Endothelial cell (in vitro differentiated cells): ENCODE measurements around the gene ADORA3. TPM values are rescaled to one million over a fixed set of nuclear protein-coding genes. Genes with fewer than 3 reads are reported as not detected.
A peak's percentile ranks its signal among the peaks of the same experiment; 100 is the strongest.

Experiments used
- DNase-seq: peaks from one replicate; pipeline ENCODE4 v3.0.0; 2021; ENCODE audit warnings: low spot score
- H3K27ac Mint-ChIP-seq: one replicate; pipeline ENCODE4 v1.8.0; 2021; ENCODE audit warnings: mixed read lengths, inconsistent platforms; ENCODE audit not compliant: unreplicated experiment
- H3K27me3 Mint-ChIP-seq: one replicate; pipeline ENCODE4 v1.8.0; 2021; ENCODE audit warnings: mild to moderate bottlenecking, moderate library complexity, mixed read lengths, inconsistent platforms; ENCODE audit not compliant: unreplicated experiment
- H3K36me3 Mint-ChIP-seq: one replicate; pipeline ENCODE4 v1.8.0; 2021; ENCODE audit warnings: mild to moderate bottlenecking, low read depth, mixed read lengths, inconsistent platforms; ENCODE audit not compliant: unreplicated experiment
- H3K4me1 Mint-ChIP-seq: one replicate; pipeline ENCODE4 v1.8.0; 2021; ENCODE audit warnings: mild to moderate bottlenecking, mixed read lengths, inconsistent platforms; ENCODE audit not compliant: unreplicated experiment
- H3K4me3 Mint-ChIP-seq: one replicate; pipeline ENCODE4 v1.8.0; 2021; ENCODE audit warnings: mild to moderate bottlenecking, mixed read lengths, inconsistent platforms; ENCODE audit not compliant: unreplicated experiment
- H3K9me3 Mint-ChIP-seq: one replicate; pipeline ENCODE4 v1.8.0; 2021; ENCODE audit warnings: mixed read lengths, inconsistent platforms; ENCODE audit not compliant: unreplicated experiment
- CTCF ChIP-seq: fragments of 200-600 bp; sonication (generic); IDR thresholded peaks from one replicate; pipeline ENCODE4 v1.5.0; 2021; ENCODE audit warnings: antibody characterized with exemption; ENCODE audit not compliant: unreplicated experiment
- total RNA-seq: library from RNA; stranded (reverse); fragmentation: NEBNext Ultra II Directional; extraction: Animal tissue kit (Norgen Biotek cat#: 25700); gene quantifications from one replicate; pipeline ENCODE4 v1.2.1, GENCODE V29; 2021; ENCODE audit not compliant: unreplicated experiment

Gene ADORA3
- total RNA-seq, 1 donor from 2014 or later: 0.13 TPM

GRCh38 chr1:111504097-111504496 lies 664 bp upstream of the ADORA3 start:
- no peak for TF ChIP-seq CTCF
- Mint-ChIP-seq H3K4me1 (peaks cover 5% of the 10 kb centered on the region), H3K27me3 (no peaks in the 10 kb centered on the region), H3K4me3 (no peak overlapping the region), H3K27ac (no peak overlapping the region), H3K36me3 (peaks cover 3% of the 10 kb centered on the region), H3K9me3 (no peaks in the 10 kb centered on the region)
- no peak for DNase-seq

GRCh38 chr1:111501645-111502044 lies 1.8 kb downstream of the ADORA3 start:
- peaks cover 3% of the 10 kb centered on the region for H3K36me3 Mint-ChIP-seq
- no peaks in the 10 kb centered on the region for H3K9me3 Mint-ChIP-seq
- no peaks in the 10 kb centered on the region for H3K27me3 Mint-ChIP-seq
- no peak overlapping the region for H3K4me3 Mint-ChIP-seq
- no peak overlapping the region for H3K27ac Mint-ChIP-seq
- no peak for TF ChIP-seq CTCF
- H3K4me1 Mint-ChIP-seq: peaks cover 3% of the 10 kb centered on the region
- DNase-seq: no peak

- peaks cover 3% of the 10 kb centered on the region for H3K4me1 Mint-ChIP-seq
- TF ChIP-seq CTCF: no peak
- no peaks in the 10 kb centered on the region for H3K36me3 Mint-ChIP-seq
- H3K27me3 Mint-ChIP-seq: no peaks in the 10 kb centered on the region
- no peak overlapping the region for H3K27ac Mint-ChIP-seq
- no peaks in the 10 kb centered on the region for H3K9me3 Mint-ChIP-seq
- peak overlapping the region; percentile 15 for H3K4me3 Mint-ChIP-seq
- no peak for DNase-seq
Observed at GRCh38 chr1:111499026-111499785, 4.2 kb downstream of the ADORA3 start.

GRCh38 chr1:111497592-111497991 lies 5.8 kb downstream of the ADORA3 start:
- H3K27me3 Mint-ChIP-seq: no peaks in the 10 kb centered on the region
- no peak overlapping the region for H3K27ac Mint-ChIP-seq
- TF ChIP-seq CTCF: no peak
- no peaks in the 10 kb centered on the region for H3K36me3 Mint-ChIP-seq
- no peak for DNase-seq
- no peaks in the 10 kb centered on the region for H3K9me3 Mint-ChIP-seq
- no peak overlapping the region for H3K4me3 Mint-ChIP-seq
- peaks cover 3% of the 10 kb centered on the region for H3K4me1 Mint-ChIP-seq

GRCh38 chr1:111496398-111496797 lies 7.0 kb downstream of the ADORA3 start:
- H3K4me1 Mint-ChIP-seq: peaks cover 3% of the 10 kb centered on the region
- no peaks in the 10 kb centered on the region for H3K9me3 Mint-ChIP-seq
- no peak for DNase-seq

More at GRCh38 chr1:111496398-111496797, 7.0 kb downstream of the ADORA3 start:
- TF ChIP-seq CTCF: no peak
- H3K4me3 Mint-ChIP-seq: no peak overlapping the region
- no peaks in the 10 kb centered on the region for H3K36me3 Mint-ChIP-seq
- H3K27me3 Mint-ChIP-seq: no peaks in the 10 kb centered on the region
- no peak overlapping the region for H3K27ac Mint-ChIP-seq
